SH-SY5Y (cell line): ENCODE measurements around the gene LLGL2.

Source experiments
- GATA2 ChIP-seq: IDR thresholded peaks from 2 replicates; pipeline ENCODE4 v1.6.1; 2011; ENCODE audit warnings: mild to moderate bottlenecking, low read depth, low read length
- GATA3 ChIP-seq: IDR thresholded peaks from 2 replicates; pipeline ENCODE4 v1.6.1; 2011; ENCODE audit warnings: low read depth, mild to moderate bottlenecking, low read length, moderate library complexity

- TF ChIP-seq GATA2 (no peak), GATA3 (no peak)
Measured at GRCh38 chr17:75603123-75603522, 77.6 kb downstream of the LLGL2 start.
